ENCODE data around the gene TAOK3. TPM values are rescaled to one million over a fixed set of nuclear protein-coding genes. Genes with fewer than 3 reads are reported as not detected.
"Not testable (repeated sequence)": the region's sequence is repeated elsewhere in the genome, so short reads cannot be mapped to it uniquely, and the experiment has no call there.

The TAOK3 gene
- total RNA-seq, 2 experiments from 2014 or later = 60.2 to 63.4 TPM

DNA sequence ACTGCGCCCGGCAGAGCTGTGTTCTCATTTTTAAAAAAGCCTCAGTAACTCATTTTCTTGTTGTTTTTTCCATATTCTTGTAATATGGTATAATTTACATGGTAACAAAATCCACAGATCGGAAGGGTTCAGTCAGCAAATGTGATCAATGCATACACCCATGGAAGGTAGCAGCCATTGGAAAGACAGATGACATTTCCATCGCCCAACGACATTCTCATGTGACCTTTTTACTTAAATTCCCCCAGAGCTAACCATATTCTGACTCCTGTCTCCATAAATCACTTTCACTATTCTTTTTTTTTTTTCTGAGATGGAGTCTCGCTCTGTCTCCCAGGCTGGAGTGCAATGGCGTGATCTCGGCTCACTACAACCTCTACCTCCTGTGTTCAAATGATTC is 231.9 kb downstream of the TAOK3 start:
- DNase-seq = no peak
- Mint-ChIP-seq H3K4me1 (peaks cover 10% of the 10 kb centered on the region), H3K27me3 (no peaks in the 10 kb centered on the region), H3K4me3 (no peak overlapping the region), H3K36me3 (peaks cover 33% of the 10 kb centered on the region), H3K9me3 (no peaks in the 10 kb centered on the region), H3K27ac (no peak overlapping the region)
- POLR2A ChIA-PET = interaction anchor here (0.5 kb wide), 1 partner anchor 977 kb away, joined by 3 read pairs; no protein-coding TSS in a partner anchor
- no peak for ATAC-seq (ENCODE audit: low read depth)

DNA sequence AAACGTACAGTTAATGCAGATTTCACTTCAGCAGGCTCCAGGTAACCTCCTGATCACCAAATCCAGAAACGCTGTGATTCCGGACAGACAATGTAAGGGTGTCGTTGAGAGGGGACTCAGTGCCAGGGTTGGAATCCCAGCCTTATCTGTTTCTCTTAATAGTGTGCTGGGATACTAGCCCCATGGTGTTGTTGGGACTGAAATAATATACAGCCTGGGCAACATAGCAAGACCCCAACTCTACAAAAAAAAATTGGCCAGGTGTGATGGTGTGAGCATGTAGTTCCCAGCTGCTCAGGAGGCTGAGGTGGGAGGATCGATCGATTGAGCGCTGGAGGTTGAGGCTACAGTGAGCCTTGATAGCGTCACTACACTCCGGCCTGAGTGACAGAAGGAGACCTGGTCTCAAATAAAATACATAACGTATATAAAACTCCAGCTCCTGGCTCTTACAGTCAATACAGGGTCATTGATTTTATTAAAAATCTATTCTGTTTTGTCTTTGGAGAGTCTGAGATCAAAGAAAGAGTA is 235.5 kb downstream of the TAOK3 start:
- H3K4me1 Mint-ChIP-seq = peaks cover 17% of the 10 kb centered on the region
- peak overlapping the region; percentile 67 for H3K27ac Mint-ChIP-seq
- no peaks in the 10 kb centered on the region for H3K9me3 Mint-ChIP-seq
- no peaks in the 10 kb centered on the region for H3K27me3 Mint-ChIP-seq
- POLR2A ChIA-PET = interaction anchor here (0.6 to 2.8 kb wide), 4 partner anchors 71 to 237 kb away, joined by 3 to 12 read pairs (median 4); no protein-coding TSS in a partner anchor
- peak overlapping the region; percentile 94 for H3K4me3 Mint-ChIP-seq
- peaks cover 23% of the 10 kb centered on the region for H3K36me3 Mint-ChIP-seq
- ATAC-seq (ENCODE audit: low read depth) (no peak), DNase-seq (no peak)

DNA sequence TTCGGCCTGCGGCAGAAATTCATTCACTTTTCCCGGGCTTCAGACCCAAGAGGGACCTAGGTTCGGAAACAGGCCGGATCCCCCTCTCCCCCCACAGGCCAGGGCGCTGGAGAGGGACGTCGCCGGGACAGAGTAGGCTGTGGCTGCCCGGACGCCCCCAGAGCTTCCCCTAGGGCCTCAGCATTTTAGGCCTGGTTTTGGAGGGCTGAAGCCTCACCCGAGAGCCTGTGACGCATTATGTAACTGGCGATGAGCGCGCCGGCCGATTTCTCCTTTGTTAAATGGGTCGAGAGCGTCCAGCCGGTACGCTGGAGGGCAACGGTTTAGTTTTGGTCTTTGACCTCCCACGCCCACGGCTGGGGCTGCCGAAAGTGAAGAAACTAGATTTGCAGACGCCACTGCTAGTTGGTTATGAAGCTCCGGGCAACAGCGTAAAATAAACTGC is 236.1 kb downstream of the TAOK3 start:
- H3K4me1 Mint-ChIP-seq = peaks cover 21% of the 10 kb centered on the region
- peaks cover 20% of the 10 kb centered on the region for H3K36me3 Mint-ChIP-seq
- no peak for DNase-seq
- peak overlapping the region; percentile 94 for H3K4me3 Mint-ChIP-seq
- no peaks in the 10 kb centered on the region for H3K9me3 Mint-ChIP-seq
- POLR2A ChIA-PET = interaction anchor here (0.6 to 2.8 kb wide), 10 partner anchors 18 to 240 kb away, joined by 3 to 12 read pairs (median 4); partner anchors contain the start of gene SUDS3
- H3K27ac Mint-ChIP-seq = peak overlapping the region; percentile 67
- ATAC-seq (ENCODE audit: low read depth) = peak; percentile 14
- H3K27me3 Mint-ChIP-seq = no peaks in the 10 kb centered on the region

DNA sequence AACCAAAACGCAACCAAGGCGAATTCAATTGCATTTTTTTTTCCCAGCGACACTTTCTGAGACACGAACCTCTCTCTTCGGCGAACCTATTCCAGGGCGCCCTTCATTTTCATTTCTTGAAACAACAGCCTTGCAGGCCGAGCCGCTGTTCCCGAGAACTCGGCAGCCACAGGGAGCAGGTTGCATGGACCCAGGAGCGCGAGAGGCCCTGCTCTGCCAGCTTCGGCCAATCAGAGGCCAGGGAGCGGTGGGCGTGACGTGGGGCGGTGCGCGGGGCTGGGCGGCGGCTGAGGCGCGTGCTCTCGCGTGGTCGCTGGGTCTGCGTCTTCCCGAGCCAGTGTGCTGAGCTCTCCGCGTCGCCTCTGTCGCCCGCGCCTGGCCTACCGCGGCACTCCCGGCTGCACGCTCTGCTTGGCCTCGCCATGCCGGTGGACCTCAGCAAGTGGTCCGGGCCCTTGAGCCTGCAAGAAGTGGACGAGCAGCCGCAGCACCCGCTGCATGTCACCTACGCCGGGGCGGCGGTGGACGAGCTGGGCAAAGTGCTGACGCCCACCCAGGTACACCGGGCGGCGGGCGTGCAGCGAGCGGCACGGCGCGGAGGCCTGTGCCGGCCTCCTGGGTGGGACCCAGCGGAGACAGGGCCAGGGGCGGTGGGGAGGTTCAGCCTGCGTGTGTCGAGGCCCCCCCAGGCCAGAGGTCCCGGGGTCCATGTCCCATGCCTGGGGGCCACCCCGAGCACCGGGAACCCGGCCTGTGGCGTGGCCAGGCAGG is 236.7 kb downstream of the TAOK3 start, which contains the start of gene PEBP1:
PEBP1 (plus strand) TSS at position 337 of the 771 bp plus-strand sequence; CDS start at position 423, 86 bp downstream.
- Mint-ChIP-seq H3K4me1 (peaks cover 21% of the 10 kb centered on the region), H3K9me3 (no peaks in the 10 kb centered on the region), H3K27me3 (no peaks in the 10 kb centered on the region), H3K4me3 (peak within 1 kb of the TSS; percentile 94), H3K36me3 (peaks cover 16% of the 10 kb centered on the region), H3K27ac (peak within 1 kb of the TSS; percentile 81)
- POLR2A ChIA-PET = interaction anchor here (0.6 to 2.8 kb wide), 16 partner anchors 14 to 241 kb away, joined by 3 to 12 read pairs (median 4); partner anchors contain the start of genes SUDS3, TAOK3 and WSB2
- peak; percentile 100 for ATAC-seq (ENCODE audit: low read depth)
- DNase-seq = peak; percentile 96

DNA sequence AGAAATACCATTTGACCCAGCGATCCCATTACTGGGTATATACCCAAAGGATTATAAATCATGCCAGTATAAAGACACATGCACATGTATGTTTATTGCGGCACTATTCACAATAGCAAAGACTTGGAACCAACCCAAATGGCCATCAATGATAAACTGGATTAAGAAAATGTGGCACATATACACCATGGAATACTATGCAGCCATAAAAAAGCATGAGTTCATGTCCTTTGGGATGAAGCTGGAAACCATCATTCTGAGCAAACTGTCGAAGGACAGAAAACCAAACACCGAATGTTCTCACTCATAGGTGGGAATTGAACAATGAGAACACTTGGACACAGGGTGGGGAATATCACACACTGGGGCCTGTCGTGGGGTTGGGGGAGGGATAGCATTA is 243.3 kb downstream of the TAOK3 start:
- H3K9me3 Mint-ChIP-seq; H3K4me3 Mint-ChIP-seq; H3K27me3 Mint-ChIP-seq; DNase-seq; ATAC-seq (ENCODE audit: low read depth); H3K27ac Mint-ChIP-seq; POLR2A ChIA-PET; H3K4me1 Mint-ChIP-seq; H3K36me3 Mint-ChIP-seq: not testable (repeated sequence)

DNA sequence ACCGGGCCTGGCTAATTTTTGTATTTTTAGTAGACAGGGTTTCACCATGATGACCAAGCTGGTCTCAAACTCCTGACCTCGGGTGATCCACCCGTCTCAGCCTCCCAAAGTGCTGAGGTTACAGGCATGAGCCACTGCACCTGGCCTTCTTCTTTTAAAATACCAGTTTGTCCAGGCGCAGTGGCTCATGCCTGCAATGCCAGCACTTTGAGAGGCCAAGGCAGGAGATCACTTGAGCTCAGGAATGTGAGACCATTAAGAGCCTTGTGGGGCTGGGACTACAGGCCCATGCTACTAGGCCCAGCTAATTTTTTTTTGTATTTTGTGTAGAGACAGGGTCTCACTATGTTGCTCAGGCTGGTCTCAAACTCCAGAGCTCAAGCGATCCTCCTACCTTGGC is 244.8 kb downstream of the TAOK3 start:
- Mint-ChIP-seq H3K9me3 (no peaks in the 10 kb centered on the region), H3K4me3 (no peak overlapping the region), H3K27me3 (no peaks in the 10 kb centered on the region), H3K36me3 (no peaks in the 10 kb centered on the region), H3K27ac (no peak overlapping the region), H3K4me1 (peaks cover 4% of the 10 kb centered on the region)
- POLR2A ChIA-PET = no interaction called here
- ATAC-seq (ENCODE audit: low read depth) = no peak
- no peak for DNase-seq

DNA sequence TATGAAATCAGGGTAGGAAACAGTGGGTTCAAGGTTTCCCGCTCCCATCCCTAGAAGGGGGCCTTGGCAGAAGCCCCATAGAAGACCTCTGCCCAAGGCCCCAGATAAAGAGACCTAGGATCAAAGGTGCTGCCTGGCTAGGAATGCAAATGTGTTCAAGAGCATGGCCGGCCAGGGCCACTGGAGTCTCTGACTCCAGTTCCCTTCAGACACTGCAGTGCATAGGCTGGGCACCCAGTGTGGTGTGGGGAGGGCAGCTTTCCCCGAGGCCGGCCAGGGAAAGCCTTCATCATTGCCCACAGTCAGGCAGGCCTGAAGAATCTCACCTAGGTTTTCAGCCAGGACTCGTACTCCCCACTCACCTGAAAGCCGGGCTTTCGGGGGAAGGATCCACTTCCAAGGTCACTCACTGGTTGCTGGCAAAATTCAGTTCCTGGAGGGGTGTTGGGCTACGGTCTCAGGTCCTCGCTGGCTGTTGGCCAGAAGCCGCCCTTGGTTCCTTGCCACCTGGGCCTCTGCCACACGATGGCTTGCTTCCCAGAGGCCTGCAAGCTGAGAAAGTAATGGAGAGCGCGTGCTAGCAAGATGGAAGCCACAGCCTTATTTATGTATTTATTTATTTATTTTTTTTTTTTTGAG is 246.5 kb downstream of the TAOK3 start:
- H3K27me3 Mint-ChIP-seq = no peaks in the 10 kb centered on the region
- no peak overlapping the region for H3K27ac Mint-ChIP-seq
- ATAC-seq (ENCODE audit: low read depth) (no peak), DNase-seq (no peak)
- H3K9me3 Mint-ChIP-seq = no peaks in the 10 kb centered on the region
- H3K36me3 Mint-ChIP-seq = no peaks in the 10 kb centered on the region
- peaks cover 1% of the 10 kb centered on the region for H3K4me1 Mint-ChIP-seq
- POLR2A ChIA-PET = no interaction called here
- no peak overlapping the region for H3K4me3 Mint-ChIP-seq

DNA sequence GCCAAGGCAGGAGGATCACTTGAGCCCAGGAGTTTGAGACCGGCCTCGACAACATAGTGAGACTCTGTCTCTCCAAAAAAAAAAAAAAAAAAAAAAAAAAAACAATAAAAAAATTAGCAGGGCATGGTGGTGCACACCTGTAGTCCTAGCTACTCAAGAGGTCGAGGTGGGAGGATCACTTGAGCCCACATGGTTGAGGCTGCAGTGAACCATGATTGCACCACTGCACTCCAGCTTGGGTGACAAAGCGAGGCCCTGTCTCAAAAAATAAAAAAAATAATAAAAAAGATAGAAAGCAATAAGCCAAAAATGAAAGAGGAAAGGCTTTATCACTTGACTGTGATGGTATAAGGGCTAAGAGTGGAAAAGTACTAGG is 247.0 kb downstream of the TAOK3 start:
- Mint-ChIP-seq H3K9me3 (no peaks in the 10 kb centered on the region), H3K27ac (no peak overlapping the region), H3K4me3 (no peak overlapping the region), H3K4me1 (peaks cover 2% of the 10 kb centered on the region), H3K27me3 (no peaks in the 10 kb centered on the region), H3K36me3 (no peaks in the 10 kb centered on the region)
- POLR2A ChIA-PET = no interaction called here
- DNase-seq (no peak), ATAC-seq (ENCODE audit: low read depth) (no peak)

DNA sequence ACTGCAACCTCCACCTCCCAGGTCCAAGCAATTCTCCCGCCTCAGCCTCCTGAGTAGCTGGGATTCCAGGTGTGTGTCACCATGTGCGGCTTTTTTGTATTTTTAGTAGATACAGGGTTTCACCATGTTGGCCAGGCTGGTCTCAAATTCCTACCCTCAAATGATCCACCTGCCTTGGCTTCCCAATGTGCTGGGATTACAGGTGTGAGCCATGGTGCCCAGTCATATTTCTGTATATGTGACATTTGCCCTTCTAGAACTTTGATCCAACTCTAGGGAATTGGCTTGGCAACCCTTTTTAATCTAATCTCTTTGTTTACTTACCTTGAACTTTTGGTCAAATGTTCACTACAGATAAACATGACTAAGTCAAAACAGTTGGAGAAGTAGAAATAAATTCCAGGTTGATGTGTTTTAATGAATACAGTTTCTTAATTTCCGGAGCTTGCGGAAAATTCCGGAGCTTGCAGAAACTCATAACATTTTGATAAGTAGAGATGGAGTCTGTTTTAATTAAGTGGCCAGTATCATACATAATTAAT is 248.3 kb downstream of the TAOK3 start:
- Mint-ChIP-seq H3K27ac (no peak overlapping the region), H3K4me1 (peaks cover 7% of the 10 kb centered on the region), H3K9me3 (no peaks in the 10 kb centered on the region), H3K27me3 (no peaks in the 10 kb centered on the region), H3K4me3 (no peak overlapping the region), H3K36me3 (no peaks in the 10 kb centered on the region)
- ATAC-seq (ENCODE audit: low read depth) (no peak), DNase-seq (no peak)
- POLR2A ChIA-PET = interaction anchor here (0.5 kb wide), 1 partner anchor 38 kb away, joined by 4 read pairs; no protein-coding TSS in a partner anchor

DNA sequence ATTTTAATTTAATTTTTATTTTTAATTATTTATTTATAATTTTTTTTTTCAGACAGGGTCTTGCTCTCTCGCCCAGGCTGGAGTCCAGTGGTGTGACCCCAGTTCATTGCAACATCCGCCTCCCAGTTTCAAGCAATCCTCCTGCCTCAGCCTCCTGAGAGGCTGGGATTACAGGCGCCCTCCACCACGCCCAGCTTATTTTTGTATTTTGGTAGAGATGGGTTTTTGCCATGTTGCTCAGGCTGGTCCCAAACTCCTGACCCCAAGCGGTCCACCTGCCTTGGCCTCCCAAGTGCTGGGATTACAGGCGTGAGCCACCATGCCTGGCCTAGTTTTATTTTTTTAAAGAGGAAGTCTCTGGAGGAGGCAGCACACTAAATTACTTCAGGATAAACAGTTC is 250.4 kb downstream of the TAOK3 start:
- ATAC-seq (ENCODE audit: low read depth) (no peak), DNase-seq (no peak)
- POLR2A ChIA-PET = interaction anchor here (1.0 kb wide), 1 partner anchor 13 kb away, joined by 3 read pairs; the partner anchor contains the start of gene PEBP1
- Mint-ChIP-seq H3K27me3 (no peaks in the 10 kb centered on the region), H3K4me3 (no peak overlapping the region), H3K27ac (no peak overlapping the region), H3K36me3 (no peaks in the 10 kb centered on the region), H3K9me3 (no peaks in the 10 kb centered on the region), H3K4me1 (peaks cover 7% of the 10 kb centered on the region)

DNA sequence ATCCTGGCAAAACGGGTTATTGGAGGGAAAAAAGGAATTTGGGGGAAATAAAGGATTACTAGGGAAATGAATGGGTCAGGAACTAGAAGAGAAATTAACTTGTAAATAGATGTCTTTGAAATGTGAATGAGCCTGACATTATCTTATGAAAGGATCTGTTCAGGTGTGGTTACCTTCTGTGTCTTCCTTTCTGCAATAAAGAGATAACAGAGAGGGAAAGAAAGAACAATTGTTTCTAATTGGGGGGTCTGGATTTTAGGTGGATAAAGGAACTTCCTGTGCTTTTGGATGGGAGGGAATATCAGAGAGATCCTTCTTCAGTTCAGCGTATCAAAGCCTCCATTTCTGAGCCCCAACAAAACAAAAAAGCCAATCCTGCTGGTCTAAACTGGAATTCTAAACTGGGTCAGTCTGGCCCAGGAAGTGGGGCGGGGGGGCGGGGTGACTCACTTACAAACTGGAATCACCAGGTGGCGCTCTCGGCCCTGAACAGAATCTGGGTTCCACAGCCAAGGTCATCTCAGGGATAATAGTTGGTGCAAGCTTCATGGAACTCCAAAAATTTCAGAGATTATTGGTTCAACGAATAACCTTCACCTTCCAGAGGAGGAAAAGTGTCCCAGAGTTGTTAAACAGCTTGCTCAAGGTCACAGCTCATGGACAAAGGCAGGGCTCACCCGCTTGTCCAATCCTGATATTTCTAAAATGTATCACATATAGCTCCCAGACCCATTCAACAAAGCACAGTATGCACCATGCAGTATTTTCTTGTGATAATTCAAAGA is 251.9 kb downstream of the TAOK3 start:
- POLR2A ChIA-PET = interaction anchor here (1.5 kb wide), 1 partner anchor 255 kb away, joined by 7 read pairs; the partner anchor contains the start of gene SUDS3
- H3K27ac Mint-ChIP-seq = peak overlapping the region; percentile 54
- peaks cover 7% of the 10 kb centered on the region for H3K4me1 Mint-ChIP-seq
- H3K9me3 Mint-ChIP-seq = no peaks in the 10 kb centered on the region
- ATAC-seq (ENCODE audit: low read depth) (peak; percentile 67), DNase-seq (peak; percentile 62)
- no peak overlapping the region for H3K4me3 Mint-ChIP-seq
- no peaks in the 10 kb centered on the region for H3K27me3 Mint-ChIP-seq
- H3K36me3 Mint-ChIP-seq = no peaks in the 10 kb centered on the region

DNA sequence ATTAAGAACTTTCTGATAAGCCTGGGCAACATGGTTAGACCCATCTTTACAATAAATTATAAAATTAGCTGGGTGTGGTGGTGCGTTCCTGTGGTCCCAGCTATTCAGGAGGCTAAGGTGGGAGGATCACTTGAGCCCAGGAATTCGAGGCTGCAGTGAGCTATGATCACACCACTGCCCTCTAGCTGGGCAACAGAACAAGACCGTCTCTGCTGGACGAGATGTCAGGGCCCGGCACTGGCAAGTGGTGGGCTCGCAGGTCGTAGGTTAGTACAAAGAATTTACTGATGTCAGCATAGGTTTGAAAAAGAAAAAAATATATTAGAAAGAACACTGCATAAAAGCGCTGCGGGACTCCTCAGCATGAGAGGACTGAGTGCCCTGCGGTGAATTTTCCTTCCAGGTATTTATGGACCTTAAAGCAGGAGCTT is 253.2 kb downstream of the TAOK3 start:
- no peaks in the 10 kb centered on the region for H3K36me3 Mint-ChIP-seq
- H3K4me3 Mint-ChIP-seq = no peak overlapping the region
- no peaks in the 10 kb centered on the region for H3K9me3 Mint-ChIP-seq
- no peak for DNase-seq
- no peak for ATAC-seq (ENCODE audit: low read depth)
- H3K4me1 Mint-ChIP-seq = peaks cover 7% of the 10 kb centered on the region
- POLR2A ChIA-PET = interaction anchor here (1.2 kb wide), 1 partner anchor 258 kb away, joined by 4 read pairs; no protein-coding TSS in a partner anchor
- H3K27me3 Mint-ChIP-seq = no peaks in the 10 kb centered on the region
- H3K27ac Mint-ChIP-seq = no peak overlapping the region
